ENCODE measurements around the gene BBC3. TPM values are rescaled to one million over a fixed set of nuclear protein-coding genes. Genes with fewer than 3 reads are reported as not detected.

Gene BBC3
- total RNA-seq, 2 experiments from 2014 or later: 39.8 to 42.1 TPM

GRCh38 chr19:47247308-47247990 lies 16.4 kb upstream of the BBC3 start:
- Mint-ChIP-seq H3K27ac (no peak overlapping the region), H3K4me1 (ENCODE audit: low read depth) (peaks cover 11% of the 10 kb centered on the region), H3K27me3 (no peaks in the 10 kb centered on the region), H3K4me3 (no peak overlapping the region), H3K9me3 (no peaks in the 10 kb centered on the region), H3K36me3 (ENCODE audit: low read depth) (no peaks in the 10 kb centered on the region)
- peak; percentile 61 to 88 (median 75) for DNase-seq
- POLR2A ChIA-PET: interaction anchor here (1.3 to 2.3 kb wide), 5 partner anchors 9 to 89 kb away, joined by 3 to 10 read pairs (median 7); partner anchors contain the start of gene CCDC9
- peak; percentile 92 for TF ChIP-seq CTCF (IDR thresholded peaks at IDR 0.05)
- Histone ChIP-seq H3K36me3 (ENCODE audit: insufficient read depth, low read length) (no peaks in the 10 kb centered on the region), H3K9me3 (ENCODE audit: control insufficient read depth in 1 of 2, insufficient read depth in 1 of 2, low read length in 2 of 2) (no peaks in the 10 kb centered on the region), H3K27me3 (ENCODE audit: control insufficient read depth in 1 of 2, insufficient read depth in 2 of 2, low read length in 2 of 2) (no peaks in the 10 kb centered on the region), H3K4me3 (ENCODE audit: low read length) (no peak overlapping the region), H3K27ac (ENCODE audit: low read depth in 1 of 2, low read length in 2 of 2) (no peak overlapping the region), H3K4me1 (ENCODE audit: insufficient read depth, low read length) (peaks cover 32% of the 10 kb centered on the region)
- intact Hi-C loops (cut with DNase I, micrococcal nuclease): loop anchor here (1.0 to 5.0 kb wide), 2 partner anchors 98 to 115 kb away; partner anchors contain the start of gene SAE1 (in 1 of the 2)
- ATAC-seq (ENCODE audit: poor library complexity): no peak
- CTCF ChIA-PET: interaction anchor here (0.6 to 6.6 kb wide), 18 partner anchors 8 to 234 kb away, joined by 3 to 204 read pairs (median 5); partner anchors contain the start of gene SAE1

GRCh38 chr19:47243776-47244547 lies 13.0 kb upstream of the BBC3 start:
- TF ChIP-seq CTCF (IDR thresholded peaks at IDR 0.05): peak; percentile 98
- POLR2A ChIA-PET: interaction anchor here (0.6 to 3.2 kb wide), 19 partner anchors 9 to 240 kb away, joined by 3 to 67 read pairs (median 9); partner anchors contain the start of genes CCDC9, INAFM1, KPTN and SAE1
- peak overlapping the region; percentile 85 for H3K4me3 Mint-ChIP-seq
- peaks cover 62% of the 10 kb centered on the region for H3K4me1 ChIP-seq (ENCODE audit: insufficient read depth, low read length)
- H3K4me1 Mint-ChIP-seq (ENCODE audit: low read depth): peaks cover 15% of the 10 kb centered on the region
- no peaks in the 10 kb centered on the region for H3K27me3 ChIP-seq (ENCODE audit: control insufficient read depth in 1 of 2, insufficient read depth in 2 of 2, low read length in 2 of 2)
- H3K36me3 Mint-ChIP-seq (ENCODE audit: low read depth): no peaks in the 10 kb centered on the region
- no peaks in the 10 kb centered on the region for H3K9me3 Mint-ChIP-seq
- no peaks in the 10 kb centered on the region for H3K27me3 Mint-ChIP-seq
- intact Hi-C loops (cut with DNase I, micrococcal nuclease): loop anchor here (1.0 to 5.0 kb wide), 5 partner anchors 14 to 207 kb away; no protein-coding TSS in a partner anchor
- H3K27ac ChIP-seq (ENCODE audit: low read depth in 1 of 2, low read length in 2 of 2): peak overlapping the region; percentile 45 to 65
- H3K9me3 ChIP-seq (ENCODE audit: control insufficient read depth in 1 of 2, insufficient read depth in 1 of 2, low read length in 2 of 2): no peaks in the 10 kb centered on the region
- CTCF ChIA-PET: interaction anchor here (0.6 to 6.6 kb wide), 41 partner anchors 10 to 388 kb away, joined by 3 to 204 read pairs (median 5); partner anchors contain the start of genes CCDC9, INAFM1, SAE1 and ZC3H4
- DNase-seq (peak; percentile 72 to 95 (median 86)), ATAC-seq (ENCODE audit: poor library complexity) (peak; percentile 42)
- no peaks in the 10 kb centered on the region for H3K36me3 ChIP-seq (ENCODE audit: insufficient read depth, low read length)
- H3K27ac Mint-ChIP-seq: no peak overlapping the region
- peak overlapping the region; percentile 35 for H3K4me3 ChIP-seq (ENCODE audit: low read length)

GRCh38 chr19:47243364-47243775 lies 12.4 kb upstream of the BBC3 start:
- no peaks in the 10 kb centered on the region for H3K36me3 Mint-ChIP-seq (ENCODE audit: low read depth)
- peak; percentile 1 for ATAC-seq (ENCODE audit: poor library complexity)
- Histone ChIP-seq H3K9me3 (ENCODE audit: control insufficient read depth in 1 of 2, insufficient read depth in 1 of 2, low read length in 2 of 2) (no peaks in the 10 kb centered on the region), H3K27ac (ENCODE audit: low read depth in 1 of 2, low read length in 2 of 2) (peak overlapping the region; percentile 45 to 65), H3K27me3 (ENCODE audit: control insufficient read depth in 1 of 2, insufficient read depth in 2 of 2, low read length in 2 of 2) (no peaks in the 10 kb centered on the region), H3K4me1 (ENCODE audit: insufficient read depth, low read length) (peaks cover 66% of the 10 kb centered on the region), H3K4me3 (ENCODE audit: low read length) (peak overlapping the region; percentile 35), H3K36me3 (ENCODE audit: insufficient read depth, low read length) (no peaks in the 10 kb centered on the region)
- H3K4me3 Mint-ChIP-seq: peak overlapping the region; percentile 74
- intact Hi-C loops (cut with DNase I, micrococcal nuclease): loop anchor here in 1 of 2 experiments (5.0 kb wide), 1 partner anchor 206 kb away; no protein-coding TSS in a partner anchor
- CTCF ChIA-PET: interaction anchor here (0.9 to 6.6 kb wide), 15 partner anchors 14 to 137 kb away, joined by 3 to 204 read pairs (median 12); partner anchors contain the start of genes INAFM1 and SAE1
- H3K9me3 Mint-ChIP-seq: no peaks in the 10 kb centered on the region
- H3K27me3 Mint-ChIP-seq: no peaks in the 10 kb centered on the region
- H3K27ac Mint-ChIP-seq: no peak overlapping the region
- no peak for TF ChIP-seq CTCF (IDR thresholded peaks at IDR 0.05)
- peaks cover 17% of the 10 kb centered on the region for H3K4me1 Mint-ChIP-seq (ENCODE audit: low read depth)
- DNase-seq: peak in 1 of 14 experiments; percentile 27
- POLR2A ChIA-PET: interaction anchor here (0.8 to 3.2 kb wide), 8 partner anchors 13 to 130 kb away, joined by 4 to 67 read pairs (median 24); partner anchors contain the start of genes CCDC9, INAFM1 and ZC3H4

Measured in CD4-positive, alpha-beta T cell (primary cell).